D721Med (cell line): ENCODE results near the gene TRIM34.
A peak's percentile ranks its signal among the peaks of the same experiment; 100 is the strongest.
"Not testable (repeated sequence)": the region's sequence is repeated elsewhere in the genome, so short reads cannot be mapped to it uniquely, and the experiment has no call there.

Source experiments
- DNase-seq: peaks from one replicate; pipeline ENCODE4 v3.0.0; 2011; ENCODE audit warnings: low spot score; ENCODE audit not compliant: insufficient read length
- FAIRE-seq: peaks from 2 replicates; lab custom pipeline; 2011; peaks lifted over from hg19 to GRCh38; lab: Jason Lieb, UNC
- CTCF ChIP-seq: IDR thresholded peaks from 2 replicates; pipeline ENCODE4 v1.5.1; 2012; ENCODE audit warnings: mild to moderate bottlenecking, control low read depth; ENCODE audit not compliant: insufficient read depth; ENCODE audit errors: missing control alignments

The TRIM34 gene

GRCh38 chr11:5591613-5592012, 33.2 kb upstream of the TRIM34 start:
- FAIRE-seq, result no peak
- DNase-seq, result no peak
- TF ChIP-seq CTCF, result no peak

GRCh38 chr11:5592615-5593014, 32.2 kb upstream of the TRIM34 start:
- FAIRE-seq (no peak), DNase-seq (no peak)
- TF ChIP-seq CTCF, result no peak

GRCh38 chr11:5593146-5593545, 31.7 kb upstream of the TRIM34 start:
- DNase-seq, result no peak
- TF ChIP-seq CTCF, result no peak
- no peak for FAIRE-seq

GRCh38 chr11:5596607-5597201, 28.1 kb upstream of the TRIM34 start, which contains the start of gene TRIM6:
Gene TRIM6, plus strand, starts transcription at chr11:5596637. Its CDS starts 261 bp downstream, at chr11:5596898.
- no peak for TF ChIP-seq CTCF
- FAIRE-seq (no peak), DNase-seq (no peak)

GRCh38 chr11:5597953-5598352, 26.8 kb upstream of the TRIM34 start:
- FAIRE-seq (no peak), DNase-seq (no peak)
- TF ChIP-seq CTCF, result no peak

- TF ChIP-seq CTCF, result peak; percentile 41
- DNase-seq, result no peak
- no peak for FAIRE-seq
These were observed 24.4 kb upstream of the TRIM34 start for GRCh38 chr11:5600374-5600851.

- not testable (repeated sequence) for DNase-seq, FAIRE-seq
These were observed 22.0 kb upstream of the TRIM34 start for GRCh38 chr11:5602791-5603190.
